ENCODE data around the gene TRNP1.

DNA sequence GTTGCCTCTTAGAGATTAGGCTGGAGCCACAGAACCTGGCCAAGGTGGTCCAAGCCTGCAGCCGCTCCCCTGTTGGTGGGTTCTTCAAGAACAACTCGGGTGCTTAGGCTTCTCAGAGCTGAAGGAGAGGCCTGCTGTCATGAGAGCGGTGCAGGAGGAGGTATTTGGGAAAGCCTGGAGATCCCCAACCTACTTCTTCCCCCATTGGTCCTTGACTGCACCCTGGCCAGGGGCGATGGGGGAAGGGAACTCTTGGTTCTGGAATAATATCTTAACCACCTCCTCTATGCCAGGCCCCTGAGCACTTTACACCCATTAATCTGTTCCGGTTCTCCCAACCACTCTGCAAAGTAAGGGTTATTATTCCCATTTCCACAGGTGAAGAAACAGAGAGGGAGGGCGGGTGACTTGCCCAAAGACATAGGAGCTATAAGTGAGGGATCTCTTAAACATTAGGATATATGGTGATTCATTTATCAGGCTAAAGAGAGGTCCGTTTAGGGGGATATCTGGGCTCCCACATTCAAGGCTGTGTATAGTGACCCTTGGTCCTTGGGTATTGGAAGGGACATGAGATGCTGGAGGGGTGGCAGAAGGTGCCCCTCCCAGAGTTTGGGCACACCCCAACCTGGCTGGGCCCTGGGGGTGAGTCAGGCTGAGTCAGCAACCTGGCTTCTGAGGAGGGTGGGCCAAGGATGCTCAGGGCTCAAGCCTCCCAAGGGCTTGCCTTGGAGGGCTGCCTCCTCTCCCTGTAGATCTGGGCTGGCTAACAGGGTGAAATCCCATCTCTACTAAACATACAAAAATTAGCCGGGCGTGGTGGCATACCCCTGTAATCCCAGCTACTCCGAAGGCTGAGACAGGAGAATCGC, 5.2 kb downstream of the TRNP1 start:
- TF ChIP-seq MYC (IDR thresholded peaks at IDR 0.05; ENCODE audit: insufficient read depth, insufficient read length, insufficient replicate concordance, low read length, severe bottlenecking) = no peak
- no peak for TF ChIP-seq IKZF1 (conservative IDR thresholded peaks at IDR 0.05)
- TF ChIP-seq, protein P1, sequence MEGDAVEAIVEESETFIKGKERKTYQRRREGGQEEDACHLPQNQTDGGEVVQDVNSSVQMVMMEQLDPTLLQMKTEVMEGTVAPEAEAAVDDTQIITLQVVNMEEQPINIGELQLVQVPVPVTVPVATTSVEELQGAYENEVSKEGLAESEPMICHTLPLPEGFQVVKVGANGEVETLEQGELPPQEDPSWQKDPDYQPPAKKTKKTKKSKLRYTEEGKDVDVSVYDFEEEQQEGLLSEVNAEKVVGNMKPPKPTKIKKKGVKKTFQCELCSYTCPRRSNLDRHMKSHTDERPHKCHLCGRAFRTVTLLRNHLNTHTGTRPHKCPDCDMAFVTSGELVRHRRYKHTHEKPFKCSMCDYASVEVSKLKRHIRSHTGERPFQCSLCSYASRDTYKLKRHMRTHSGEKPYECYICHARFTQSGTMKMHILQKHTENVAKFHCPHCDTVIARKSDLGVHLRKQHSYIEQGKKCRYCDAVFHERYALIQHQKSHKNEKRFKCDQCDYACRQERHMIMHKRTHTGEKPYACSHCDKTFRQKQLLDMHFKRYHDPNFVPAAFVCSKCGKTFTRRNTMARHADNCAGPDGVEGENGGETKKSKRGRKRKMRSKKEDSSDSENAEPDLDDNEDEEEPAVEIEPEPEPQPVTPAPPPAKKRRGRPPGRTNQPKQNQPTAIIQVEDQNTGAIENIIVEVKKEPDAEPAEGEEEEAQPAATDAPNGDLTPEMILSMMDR (IDR thresholded peaks at IDR 0.05 in 2 of 3, conservative IDR thresholded peaks at IDR 0.05 in 1 of 3; ENCODE audit: control insufficient read depth in 2 of 3, extremely low read depth in 1 of 3, insufficient read depth in 1 of 3, low read depth in 3 of 3, low read length in 3 of 3) = no peak
- no peak for TF ChIP-seq POLR2A (IDR thresholded peaks at IDR 0.05; ENCODE audit: low read depth, low read length)
- no peak for TF ChIP-seq RUNX3 (IDR thresholded peaks at IDR 0.05; ENCODE audit: low read length)
- TF ChIP-seq ZNF207 (IDR thresholded peaks at IDR 0.05; ENCODE audit: borderline replicate concordance) = no peak
- TF ChIP-seq EZH2 (IDR thresholded peaks at IDR 0.05; ENCODE audit: borderline replicate concordance, control insufficient read depth, low read depth, low read length) = no peak
- TF ChIP-seq RAD51 (IDR thresholded peaks at IDR 0.05) = no peak
- TF ChIP-seq, protein P2, sequence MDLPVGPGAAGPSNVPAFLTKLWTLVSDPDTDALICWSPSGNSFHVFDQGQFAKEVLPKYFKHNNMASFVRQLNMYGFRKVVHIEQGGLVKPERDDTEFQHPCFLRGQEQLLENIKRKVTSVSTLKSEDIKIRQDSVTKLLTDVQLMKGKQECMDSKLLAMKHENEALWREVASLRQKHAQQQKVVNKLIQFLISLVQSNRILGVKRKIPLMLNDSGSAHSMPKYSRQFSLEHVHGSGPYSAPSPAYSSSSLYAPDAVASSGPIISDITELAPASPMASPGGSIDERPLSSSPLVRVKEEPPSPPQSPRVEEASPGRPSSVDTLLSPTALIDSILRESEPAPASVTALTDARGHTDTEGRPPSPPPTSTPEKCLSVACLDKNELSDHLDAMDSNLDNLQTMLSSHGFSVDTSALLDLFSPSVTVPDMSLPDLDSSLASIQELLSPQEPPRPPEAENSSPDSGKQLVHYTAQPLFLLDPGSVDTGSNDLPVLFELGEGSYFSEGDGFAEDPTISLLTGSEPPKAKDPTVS (IDR thresholded peaks at IDR 0.05; ENCODE audit: low read depth, low read length) = no peak

Measured in GM12878 (cell line).